ENCODE data around the gene BNIP3.
"Not testable (repeated sequence)": the region's sequence is repeated elsewhere in the genome, so short reads cannot be mapped to it uniquely, and the experiment has no call there.

Gene BNIP3

DNA sequence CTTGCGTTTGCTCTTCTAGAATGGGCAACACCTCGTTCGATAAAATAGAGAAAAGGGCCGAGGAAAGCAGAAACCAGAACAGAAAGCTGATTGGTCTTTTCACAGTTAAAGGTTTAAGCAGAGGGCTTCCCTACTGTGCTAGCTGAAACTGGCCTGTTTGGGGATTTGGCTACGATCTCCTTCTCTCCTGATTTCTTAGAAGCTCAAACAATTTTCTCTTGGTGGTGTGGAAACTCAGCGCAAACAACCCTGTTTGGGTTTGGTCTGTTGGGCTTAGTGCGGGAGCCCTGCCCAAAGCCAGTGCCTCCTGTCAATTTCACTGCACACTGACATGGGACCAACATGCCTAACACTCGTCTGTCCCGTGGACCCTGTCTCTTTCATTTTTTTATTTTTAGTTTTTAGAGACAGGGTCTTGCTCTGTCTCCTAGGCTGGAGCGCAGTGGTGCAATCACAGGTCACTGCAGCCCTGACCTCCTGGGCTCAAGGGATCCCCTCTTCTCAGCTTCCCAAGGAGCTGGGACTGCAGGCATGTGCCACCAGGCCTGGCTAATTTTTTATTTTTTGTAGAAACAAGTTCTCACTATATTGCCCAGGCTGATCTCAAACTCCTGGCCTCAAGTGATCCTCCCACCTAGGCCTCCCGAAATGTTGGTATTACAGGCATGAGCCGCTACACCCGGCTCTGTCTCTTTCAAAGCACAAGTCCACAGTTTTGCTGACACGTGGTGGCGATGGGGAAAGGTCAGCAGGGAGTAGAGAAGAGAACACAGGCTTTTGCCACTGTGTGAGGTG, 16.5 kb upstream of the BNIP3 start:
- in situ Hi-C loops (cut with MboI; ENCODE audit: low pct_unique_long_range_greater_than_20kb, low sequenced_read_pairs, unreplicated experiment), result no loop called here

DNA sequence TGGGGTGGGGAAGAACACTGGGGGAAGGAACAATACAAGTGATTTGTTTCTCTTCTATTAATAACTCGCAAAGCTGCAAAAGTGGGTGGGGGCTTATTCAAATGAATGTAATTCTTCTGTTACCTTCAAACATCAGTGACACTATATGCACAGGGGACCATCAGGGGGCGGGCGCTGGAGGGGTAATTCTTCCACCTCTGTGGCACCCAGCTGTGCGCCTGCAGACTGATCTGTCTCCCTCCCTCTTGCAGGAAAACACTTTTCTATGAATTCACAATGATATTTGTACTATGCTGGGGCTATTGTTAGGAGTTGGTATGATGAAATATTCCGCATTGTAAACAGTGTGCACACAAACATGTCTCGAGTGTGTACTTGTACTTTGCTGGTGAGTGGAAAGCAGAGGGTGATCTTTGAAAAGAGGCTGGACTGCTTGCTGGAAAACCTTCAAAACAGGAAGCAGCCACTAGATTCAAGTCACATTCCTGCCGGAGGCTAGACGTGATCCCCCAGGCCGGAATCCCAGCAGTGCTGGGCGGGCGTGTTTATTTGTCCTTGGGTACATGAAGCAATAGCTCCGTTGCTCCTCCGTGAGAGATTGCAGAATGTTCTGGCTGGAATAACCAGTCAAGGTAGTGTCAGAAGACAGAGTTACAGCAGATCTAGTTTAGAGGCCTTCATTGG, 15.8 kb upstream of the BNIP3 start:
- TF ChIP-seq, protein P1, sequence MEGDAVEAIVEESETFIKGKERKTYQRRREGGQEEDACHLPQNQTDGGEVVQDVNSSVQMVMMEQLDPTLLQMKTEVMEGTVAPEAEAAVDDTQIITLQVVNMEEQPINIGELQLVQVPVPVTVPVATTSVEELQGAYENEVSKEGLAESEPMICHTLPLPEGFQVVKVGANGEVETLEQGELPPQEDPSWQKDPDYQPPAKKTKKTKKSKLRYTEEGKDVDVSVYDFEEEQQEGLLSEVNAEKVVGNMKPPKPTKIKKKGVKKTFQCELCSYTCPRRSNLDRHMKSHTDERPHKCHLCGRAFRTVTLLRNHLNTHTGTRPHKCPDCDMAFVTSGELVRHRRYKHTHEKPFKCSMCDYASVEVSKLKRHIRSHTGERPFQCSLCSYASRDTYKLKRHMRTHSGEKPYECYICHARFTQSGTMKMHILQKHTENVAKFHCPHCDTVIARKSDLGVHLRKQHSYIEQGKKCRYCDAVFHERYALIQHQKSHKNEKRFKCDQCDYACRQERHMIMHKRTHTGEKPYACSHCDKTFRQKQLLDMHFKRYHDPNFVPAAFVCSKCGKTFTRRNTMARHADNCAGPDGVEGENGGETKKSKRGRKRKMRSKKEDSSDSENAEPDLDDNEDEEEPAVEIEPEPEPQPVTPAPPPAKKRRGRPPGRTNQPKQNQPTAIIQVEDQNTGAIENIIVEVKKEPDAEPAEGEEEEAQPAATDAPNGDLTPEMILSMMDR (IDR thresholded peaks at IDR 0.05; ENCODE audit: extremely low read depth, insufficient read depth, missing control alignments), result no peak
- in situ Hi-C loops (cut with MboI; ENCODE audit: low pct_unique_long_range_greater_than_20kb, low sequenced_read_pairs, unreplicated experiment), result no loop called here
- DNase-seq (ENCODE audit: low spot score), result no peak

More for the DNA sequence above, 16.5 kb upstream of the BNIP3 start:
- TF ChIP-seq, protein P1 (IDR thresholded peaks at IDR 0.05; ENCODE audit: extremely low read depth, insufficient read depth, missing control alignments), result no peak
- no peak for DNase-seq (ENCODE audit: low spot score)

DNA sequence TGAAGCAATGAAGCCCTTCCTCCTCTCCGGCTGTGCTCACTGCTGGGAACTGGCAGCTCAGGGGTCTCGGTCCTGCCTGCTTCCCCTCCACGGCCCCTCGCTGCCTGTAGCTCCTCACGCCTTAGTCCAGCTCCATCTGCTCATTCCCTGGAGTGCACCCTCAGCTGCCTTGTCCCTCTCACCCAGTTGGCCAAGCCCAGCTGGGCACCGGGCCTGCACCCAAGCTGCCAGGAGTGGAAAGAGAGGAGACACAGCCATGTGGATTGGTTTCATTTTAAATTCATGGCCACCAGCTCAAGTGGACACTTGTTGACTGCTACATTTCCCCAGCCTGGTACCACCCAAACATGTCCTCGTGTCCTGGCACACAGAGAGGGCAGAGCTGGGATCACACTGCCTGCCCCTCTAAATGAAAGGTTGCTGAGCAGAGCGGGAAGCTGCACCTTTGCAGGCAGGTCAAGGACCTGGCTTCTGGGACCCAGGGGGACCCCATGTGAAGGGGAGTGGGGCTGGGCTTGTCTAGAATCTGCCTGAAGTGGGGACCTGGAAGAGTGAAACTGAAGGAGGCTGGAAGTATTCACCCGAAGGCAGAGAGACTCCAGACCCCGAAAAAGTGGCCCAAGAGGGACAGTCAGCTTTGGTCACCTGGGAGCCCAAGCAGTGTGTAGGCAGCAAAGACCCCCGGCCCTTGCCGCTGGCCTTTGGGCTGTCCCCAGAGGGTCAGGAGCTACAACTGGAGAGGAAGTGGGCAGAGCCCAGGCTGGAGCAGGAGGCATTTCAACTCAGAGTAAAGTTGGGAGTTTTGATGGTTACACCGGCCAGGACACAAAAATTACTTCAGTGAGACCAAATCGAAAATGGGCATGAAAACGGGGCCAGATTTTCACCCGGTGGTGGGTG, 15.0 kb upstream of the BNIP3 start:
- no peak for DNase-seq (ENCODE audit: low spot score)
- in situ Hi-C loops (cut with MboI; ENCODE audit: low pct_unique_long_range_greater_than_20kb, low sequenced_read_pairs, unreplicated experiment), result no loop called here
- TF ChIP-seq, protein P1 (IDR thresholded peaks at IDR 0.05; ENCODE audit: extremely low read depth, insufficient read depth, missing control alignments), result no peak

DNA sequence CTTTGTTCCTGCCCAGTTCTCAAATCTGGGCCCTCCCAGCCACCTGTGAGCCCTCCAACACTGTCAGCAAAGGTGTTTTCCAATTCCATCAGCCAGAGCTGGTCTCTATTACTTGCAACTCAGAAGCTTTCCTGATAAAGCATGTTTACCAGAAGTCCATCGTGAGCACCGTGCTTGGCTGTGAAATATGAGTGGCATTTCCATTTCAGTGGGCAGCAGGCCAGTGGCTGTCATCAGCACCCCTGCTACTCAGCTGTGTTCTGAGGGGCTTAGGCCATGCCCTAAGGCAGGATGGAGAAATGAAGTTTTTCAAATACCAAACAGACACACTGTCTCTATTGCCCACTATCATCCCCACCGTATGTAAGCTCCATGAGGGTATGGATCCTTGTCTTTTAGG, 12.7 kb upstream of the BNIP3 start:
- no peak for DNase-seq (ENCODE audit: low spot score)
- TF ChIP-seq, protein P1 (IDR thresholded peaks at IDR 0.05; ENCODE audit: extremely low read depth, insufficient read depth, missing control alignments), result no peak
- in situ Hi-C loops (cut with MboI; ENCODE audit: low pct_unique_long_range_greater_than_20kb, low sequenced_read_pairs, unreplicated experiment), result no loop called here

DNA sequence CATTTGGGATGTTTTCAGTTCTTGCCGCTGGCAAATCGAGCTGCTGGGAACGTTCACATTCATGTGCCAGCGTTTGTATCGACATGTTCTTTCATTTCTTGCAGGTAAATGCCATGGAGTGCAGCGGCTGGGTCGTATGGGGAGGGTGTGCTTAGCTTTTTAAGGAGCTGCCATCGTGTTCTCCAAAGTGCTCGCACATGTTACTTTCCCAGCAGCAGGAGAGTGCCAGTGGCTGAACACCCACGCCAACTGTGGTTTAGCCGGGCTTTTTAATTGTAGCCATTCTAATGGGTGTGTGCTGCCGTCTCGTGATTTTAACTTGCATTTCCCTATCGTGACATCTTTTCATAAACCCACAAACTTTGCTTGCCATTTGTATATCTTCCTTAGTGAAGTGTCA, 11.6 kb upstream of the BNIP3 start:
- no peak for DNase-seq (ENCODE audit: low spot score)
- in situ Hi-C loops (cut with MboI; ENCODE audit: low pct_unique_long_range_greater_than_20kb, low sequenced_read_pairs, unreplicated experiment), result no loop called here
- TF ChIP-seq, protein P1 (IDR thresholded peaks at IDR 0.05; ENCODE audit: extremely low read depth, insufficient read depth, missing control alignments), result no peak

DNA sequence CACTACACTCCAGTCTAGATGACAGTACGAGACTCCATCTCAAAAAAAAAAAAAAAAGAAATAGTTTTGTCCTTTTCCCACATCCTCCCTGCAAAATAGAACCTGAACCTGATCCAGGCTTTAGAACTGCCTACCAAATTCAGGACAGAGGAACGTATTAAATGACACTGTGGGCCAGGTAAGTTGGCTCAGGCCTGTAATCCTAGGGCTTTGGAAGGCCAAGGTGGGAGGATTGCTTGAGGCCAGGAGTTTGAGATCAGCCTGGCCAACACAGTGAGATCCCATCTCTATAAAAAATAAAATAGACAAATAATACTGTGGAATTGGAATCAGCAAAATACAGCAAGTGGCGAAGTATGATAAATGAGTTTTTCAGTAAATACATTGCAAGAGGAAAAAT, 10.0 kb upstream of the BNIP3 start:
- TF ChIP-seq, protein P1 (IDR thresholded peaks at IDR 0.05; ENCODE audit: extremely low read depth, insufficient read depth, missing control alignments), result no peak
- DNase-seq (ENCODE audit: low spot score), result no peak
- in situ Hi-C loops (cut with MboI; ENCODE audit: low pct_unique_long_range_greater_than_20kb, low sequenced_read_pairs, unreplicated experiment), result no loop called here

DNA sequence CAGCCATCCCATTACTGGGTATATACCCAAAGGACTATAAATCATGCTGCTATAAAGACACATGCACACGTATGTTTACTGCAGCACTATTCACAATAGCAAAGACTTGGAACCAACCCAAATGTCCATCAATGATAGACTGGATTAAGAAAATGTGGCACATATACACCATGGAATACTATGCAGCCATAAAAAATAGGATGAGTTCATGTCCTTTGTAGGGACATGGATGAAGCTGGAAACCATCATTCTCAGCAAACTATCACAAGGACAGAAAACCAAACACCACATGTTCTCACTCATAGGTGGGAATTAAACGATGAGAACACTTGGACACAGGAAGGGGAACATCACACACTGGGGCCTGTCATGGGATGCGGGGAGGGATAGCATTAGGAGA, 6.1 kb upstream of the BNIP3 start:
- in situ Hi-C loops (cut with MboI; ENCODE audit: low pct_unique_long_range_greater_than_20kb, low sequenced_read_pairs, unreplicated experiment), result not testable (repeated sequence)

DNA sequence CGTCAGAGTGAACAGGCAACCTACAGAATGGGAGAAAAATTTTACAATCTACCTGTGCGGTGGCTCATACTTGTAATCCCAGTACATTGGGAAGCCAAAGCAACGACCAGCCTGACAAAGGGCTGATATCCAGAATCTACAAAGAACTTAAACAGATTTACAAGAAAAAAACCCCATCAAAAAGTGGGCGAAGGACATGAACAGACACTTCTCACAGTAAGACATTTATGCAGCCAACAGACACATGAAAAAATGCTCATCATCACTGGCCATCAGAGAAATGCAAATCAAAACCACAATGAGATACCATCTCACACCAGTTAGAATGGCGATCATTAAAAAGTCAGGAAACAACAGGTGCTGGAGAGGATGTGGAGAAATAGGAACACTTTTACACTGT, 5.6 kb upstream of the BNIP3 start:
- in situ Hi-C loops (cut with MboI; ENCODE audit: low pct_unique_long_range_greater_than_20kb, low sequenced_read_pairs, unreplicated experiment); DNase-seq (ENCODE audit: low spot score): not testable (repeated sequence)

More for the DNA sequence above, 6.1 kb upstream of the BNIP3 start:
- not testable (repeated sequence) for DNase-seq (ENCODE audit: low spot score)

DNA sequence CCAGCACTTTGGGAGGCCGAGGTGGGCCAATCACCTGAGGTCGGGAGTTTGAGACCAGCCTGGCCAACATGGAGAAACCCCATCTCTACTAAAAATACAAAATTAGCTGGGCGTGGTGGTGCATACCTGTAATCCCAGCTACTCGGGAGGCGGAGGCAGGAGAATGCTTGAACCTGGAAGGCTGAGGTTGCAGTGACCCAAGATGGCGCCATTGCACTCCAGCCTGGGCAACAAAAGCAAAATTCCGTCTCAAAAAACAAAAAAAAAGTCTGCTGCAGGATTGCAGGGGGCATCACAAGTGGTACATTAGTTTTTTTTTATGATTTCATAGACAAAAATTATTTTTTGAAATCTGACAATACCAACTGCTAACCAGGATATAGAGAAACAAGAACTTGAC, 5.1 kb upstream of the BNIP3 start:
- in situ Hi-C loops (cut with MboI; ENCODE audit: low pct_unique_long_range_greater_than_20kb, low sequenced_read_pairs, unreplicated experiment), result not testable (repeated sequence)

More for the DNA sequence above, 5.1 kb upstream of the BNIP3 start:
- not testable (repeated sequence) for DNase-seq (ENCODE audit: low spot score)
